Vagina (tissue), 2 donors: ENCODE measurements around the gene AADACL3. TPM values are rescaled to one million over a fixed set of nuclear protein-coding genes. Genes with fewer than 3 reads are reported as not detected.

Experiments
- DNase-seq, 2 donors: peaks; one replicate each; pipeline ENCODE4 v3.0.0-alpha.2; 2017; ENCODE audit errors: extremely low spot score in 2 of 2
- H3K27ac ChIP-seq: fragments of 200-600 bp; sonication (generic); one replicate; pipeline ENCODE4 v1.5.1; 2019
- H3K27me3 ChIP-seq: fragments of 200-600 bp; sonication (generic); one replicate; pipeline ENCODE4 v1.5.1; 2019
- H3K36me3 ChIP-seq, 2 donors: fragments of 200-600 bp; sonication (generic); one replicate each; pipeline ENCODE4 v1.5.1; 2017 to 2019
- H3K4me1 ChIP-seq: fragments of 200-600 bp; sonication (generic); one replicate; pipeline ENCODE4 v1.5.1; 2019
- H3K4me3 ChIP-seq, 2 donors: fragments of 200-600 bp; sonication (generic); 1 replicate in 1 of 2; 2 replicates in 1 of 2; pipeline ENCODE4 v1.5.1; 2016 to 2019
- H3K9me3 ChIP-seq: fragments of 200-600 bp; sonication (generic); one replicate; pipeline ENCODE4 v1.5.1; 2019
- POLR2A ChIP-seq, 2 donors: fragments of 450-650 bp; IDR thresholded peaks; one replicate each; pipeline ENCODE4 v1.6.1; 2017; ENCODE audit warnings: antibody characterized with exemption in 2 of 2, mild to moderate bottlenecking in 2 of 2, moderate library complexity in 2 of 2
- POLR2AphosphoS5 ChIP-seq, 2 donors: sonication (generic); formaldehyde crosslinking; IDR thresholded peaks; one replicate each; pipeline ENCODE4 v1.9.0; 2017; ENCODE audit warnings: antibody characterized with exemption in 2 of 2, mild to moderate bottlenecking in 2 of 2, low read depth in 1 of 2; ENCODE audit not compliant: insufficient read depth in 1 of 2
- intact Hi-C: fragments of 100-400 bp; cut with DNase I; formaldehyde crosslinking; loops from one replicate; pipeline ENCODE4 v1.15.1; 2023
- total RNA-seq: library from RNA; depleted of rRNA; stranded (reverse); fragments of >200 nt; gene quantifications from one replicate; pipeline ENCODE4 v1.2.3, GENCODE V29; 2016
- TF ChIP-seq, protein P1 (sequence below), 3 experiments: fragments of 450-650 bp in 2 of 3; fragments of 200-600 bp in 1 of 3; sonication (generic) in 1 of 3; IDR thresholded peaks; one replicate each; pipeline ENCODE4 v1.5.1; 2017 to 2019; ENCODE audit warnings: antibody characterized with exemption in 3 of 3, mild to moderate bottlenecking in 2 of 3, moderate library complexity in 2 of 3

The AADACL3 gene
- total RNA-seq, 1 donor from 2014 or later, result not detected

DNA sequence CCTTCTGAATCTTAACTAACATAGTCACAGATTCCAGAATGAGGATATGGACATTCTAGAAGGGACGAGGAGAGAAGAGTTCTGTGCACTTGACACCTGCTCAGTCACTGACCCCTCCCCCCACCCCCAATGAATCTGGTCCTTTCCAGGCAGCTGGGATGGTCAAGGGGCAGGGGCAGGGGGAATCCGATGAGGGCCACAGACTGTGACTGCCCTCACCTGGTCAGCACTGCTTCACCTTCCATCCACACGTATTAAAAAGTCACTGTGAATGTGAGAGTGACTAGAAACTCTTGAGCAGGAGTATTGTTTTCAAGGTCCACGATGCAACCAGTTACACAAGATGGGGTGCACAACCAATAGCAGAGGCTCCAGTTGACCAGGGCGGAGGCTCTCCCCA is 48.1 kb downstream of the AADACL3 start:
- Histone ChIP-seq H3K4me1 (no peaks in the 10 kb centered on the region), H3K27ac (no peak overlapping the region), H3K4me3 (no peak overlapping the region), H3K27me3 (no peaks in the 10 kb centered on the region), H3K36me3 (no peaks in the 10 kb centered on the region), H3K9me3 (no peaks in the 10 kb centered on the region)
- intact Hi-C loops, result no loop called here
- DNase-seq, result peak in 1 of 2 donors; percentile 55
- TF ChIP-seq POLR2AphosphoS5 (IDR thresholded peaks at IDR 0.05; ENCODE audit: insufficient read depth in 1 of 2, low read depth in 1 of 2) (no peak), POLR2A (IDR thresholded peaks at IDR 0.05) (no peak)
- TF ChIP-seq, protein P1, sequence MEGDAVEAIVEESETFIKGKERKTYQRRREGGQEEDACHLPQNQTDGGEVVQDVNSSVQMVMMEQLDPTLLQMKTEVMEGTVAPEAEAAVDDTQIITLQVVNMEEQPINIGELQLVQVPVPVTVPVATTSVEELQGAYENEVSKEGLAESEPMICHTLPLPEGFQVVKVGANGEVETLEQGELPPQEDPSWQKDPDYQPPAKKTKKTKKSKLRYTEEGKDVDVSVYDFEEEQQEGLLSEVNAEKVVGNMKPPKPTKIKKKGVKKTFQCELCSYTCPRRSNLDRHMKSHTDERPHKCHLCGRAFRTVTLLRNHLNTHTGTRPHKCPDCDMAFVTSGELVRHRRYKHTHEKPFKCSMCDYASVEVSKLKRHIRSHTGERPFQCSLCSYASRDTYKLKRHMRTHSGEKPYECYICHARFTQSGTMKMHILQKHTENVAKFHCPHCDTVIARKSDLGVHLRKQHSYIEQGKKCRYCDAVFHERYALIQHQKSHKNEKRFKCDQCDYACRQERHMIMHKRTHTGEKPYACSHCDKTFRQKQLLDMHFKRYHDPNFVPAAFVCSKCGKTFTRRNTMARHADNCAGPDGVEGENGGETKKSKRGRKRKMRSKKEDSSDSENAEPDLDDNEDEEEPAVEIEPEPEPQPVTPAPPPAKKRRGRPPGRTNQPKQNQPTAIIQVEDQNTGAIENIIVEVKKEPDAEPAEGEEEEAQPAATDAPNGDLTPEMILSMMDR (IDR thresholded peaks at IDR 0.05), result no peak

DNA sequence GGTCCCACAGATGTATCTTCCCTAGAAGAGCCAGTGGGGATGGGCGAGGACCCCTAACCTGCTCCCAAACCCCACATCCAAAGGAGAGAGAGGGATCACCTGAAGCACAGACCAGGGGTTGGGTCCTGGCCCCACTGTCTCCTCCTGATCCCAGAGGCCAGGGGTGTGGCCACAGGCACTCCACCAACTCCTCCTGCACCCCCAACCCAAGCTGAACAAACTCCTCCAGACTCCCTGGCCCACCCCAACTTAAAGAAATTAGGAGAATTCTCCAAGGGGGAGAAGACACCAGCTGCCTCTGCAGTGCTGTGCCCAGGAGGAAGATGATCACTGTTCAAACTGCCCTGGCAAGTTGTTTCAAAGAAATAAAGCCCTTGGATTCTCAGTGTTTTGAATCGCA is 53.1 kb downstream of the AADACL3 start:
- Histone ChIP-seq H3K27ac (no peak overlapping the region), H3K27me3 (no peaks in the 10 kb centered on the region), H3K4me3 (no peak overlapping the region), H3K4me1 (no peaks in the 10 kb centered on the region), H3K9me3 (no peaks in the 10 kb centered on the region), H3K36me3 (no peaks in the 10 kb centered on the region)
- TF ChIP-seq, protein P1 (IDR thresholded peaks at IDR 0.05), result no peak
- TF ChIP-seq POLR2AphosphoS5 (IDR thresholded peaks at IDR 0.05; ENCODE audit: insufficient read depth in 1 of 2, low read depth in 1 of 2) (no peak), POLR2A (IDR thresholded peaks at IDR 0.05) (no peak)
- intact Hi-C loops, result no loop called here
- no peak for DNase-seq

DNA sequence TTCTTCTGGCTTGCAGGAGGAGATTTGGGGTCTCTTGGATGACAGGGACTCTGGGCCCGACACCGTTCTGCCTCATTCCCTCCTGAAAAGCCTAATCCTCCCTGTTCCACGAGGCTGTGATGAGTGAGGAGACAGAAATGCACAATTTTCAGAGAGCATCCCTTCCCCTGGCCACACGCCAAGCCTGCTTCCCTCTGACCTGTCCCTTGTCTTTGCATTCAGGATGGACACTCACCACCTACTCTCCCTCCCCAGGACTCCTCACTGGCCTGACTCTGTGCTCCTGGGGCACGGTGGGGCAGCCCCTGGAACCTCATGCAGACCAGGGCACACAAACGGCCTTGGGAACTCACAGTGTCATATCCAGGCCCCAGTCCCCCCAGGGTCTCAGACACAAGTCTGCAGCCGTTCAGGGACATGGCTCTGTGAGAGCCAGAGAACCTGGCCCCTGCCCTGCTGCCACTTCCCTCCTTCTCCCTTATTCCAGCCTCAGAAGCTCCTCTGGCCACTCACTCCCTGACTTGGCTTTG is 54.1 kb downstream of the AADACL3 start:
- intact Hi-C loops, result no loop called here
- H3K36me3 ChIP-seq, result no peaks in the 10 kb centered on the region
- no peaks in the 10 kb centered on the region for H3K9me3 ChIP-seq
- H3K4me3 ChIP-seq, result no peak overlapping the region
- TF ChIP-seq, protein P1 (IDR thresholded peaks at IDR 0.05), result no peak
- TF ChIP-seq POLR2AphosphoS5 (IDR thresholded peaks at IDR 0.05; ENCODE audit: insufficient read depth in 1 of 2, low read depth in 1 of 2) (no peak), POLR2A (IDR thresholded peaks at IDR 0.05) (no peak)
- H3K27me3 ChIP-seq, result no peaks in the 10 kb centered on the region
- no peaks in the 10 kb centered on the region for H3K4me1 ChIP-seq
- no peak overlapping the region for H3K27ac ChIP-seq
- peak in 1 of 2 donors; percentile 70 for DNase-seq

DNA sequence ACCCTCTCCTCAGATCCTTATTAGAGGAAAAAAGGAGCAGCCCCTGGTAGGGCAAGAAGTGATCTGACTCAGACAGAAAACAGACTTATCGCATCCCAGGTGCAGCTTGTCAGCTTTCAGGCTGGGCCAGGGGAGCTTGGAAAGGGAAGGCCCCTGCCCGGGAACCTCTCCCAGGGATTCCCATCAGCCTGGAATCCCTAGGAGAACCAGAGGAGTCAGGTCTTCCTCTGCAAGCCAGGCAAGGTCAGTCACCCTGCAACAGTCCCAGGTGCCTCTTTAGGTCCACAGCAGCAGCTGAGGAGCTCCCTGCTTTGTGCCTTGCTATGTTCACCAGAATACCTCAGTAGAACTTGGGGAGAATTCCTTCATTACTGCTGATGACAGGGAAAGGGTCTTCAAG is 54.7 kb downstream of the AADACL3 start:
- no peak for DNase-seq
- Histone ChIP-seq H3K27ac (no peak overlapping the region), H3K27me3 (no peaks in the 10 kb centered on the region), H3K36me3 (no peaks in the 10 kb centered on the region), H3K4me3 (no peak overlapping the region), H3K4me1 (no peaks in the 10 kb centered on the region), H3K9me3 (no peaks in the 10 kb centered on the region)
- intact Hi-C loops, result no loop called here
- TF ChIP-seq POLR2AphosphoS5 (IDR thresholded peaks at IDR 0.05; ENCODE audit: insufficient read depth in 1 of 2, low read depth in 1 of 2) (no peak), POLR2A (IDR thresholded peaks at IDR 0.05) (no peak)
- TF ChIP-seq, protein P1 (IDR thresholded peaks at IDR 0.05), result no peak

DNA sequence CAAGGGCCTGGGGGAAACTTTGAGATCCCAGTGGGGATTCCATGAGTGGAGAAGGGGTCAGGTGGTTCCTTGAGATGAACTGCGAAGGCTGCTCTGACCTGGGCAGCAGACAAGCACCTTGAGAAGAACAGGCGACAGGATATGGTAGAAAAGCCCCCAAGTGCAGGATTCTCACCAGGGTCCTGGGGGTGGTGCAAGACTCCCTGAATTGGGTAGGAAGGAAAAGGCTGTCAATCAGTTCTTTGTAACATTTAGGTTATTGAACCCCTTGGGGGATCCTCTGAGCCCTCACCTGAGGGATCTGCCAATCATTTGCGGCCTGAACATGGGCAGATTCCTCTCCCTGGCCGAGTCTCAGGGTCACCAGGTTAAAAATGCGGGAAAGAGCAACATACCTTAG is 55.3 kb downstream of the AADACL3 start:
- H3K4me1 ChIP-seq, result no peaks in the 10 kb centered on the region
- intact Hi-C loops, result no loop called here
- no peaks in the 10 kb centered on the region for H3K36me3 ChIP-seq
- no peak overlapping the region for H3K27ac ChIP-seq
- TF ChIP-seq, protein P1 (IDR thresholded peaks at IDR 0.05), result no peak
- TF ChIP-seq POLR2A (IDR thresholded peaks at IDR 0.05), result no peak
- no peak for TF ChIP-seq POLR2AphosphoS5 (IDR thresholded peaks at IDR 0.05; ENCODE audit: insufficient read depth in 1 of 2, low read depth in 1 of 2)
- peak in 1 of 2 donors; percentile 81 for DNase-seq
- H3K9me3 ChIP-seq, result no peaks in the 10 kb centered on the region
- H3K4me3 ChIP-seq, result no peak overlapping the region
- no peaks in the 10 kb centered on the region for H3K27me3 ChIP-seq
